HG03520 (cell line): ENCODE data around the gene BTC.
"Not testable (repeated sequence)": the region's sequence is repeated elsewhere in the genome, so short reads cannot be mapped to it uniquely, and the experiment has no call there.

ENCODE experiments used
- ATAC-seq: cut with Tn5 transposase; IDR thresholded peaks from one replicate; pipeline ENCODE4 v1.9.1; 2021; ENCODE audit warnings: mild to moderate bottlenecking, moderate library complexity; ENCODE audit not compliant: unreplicated experiment

Gene BTC

DNA sequence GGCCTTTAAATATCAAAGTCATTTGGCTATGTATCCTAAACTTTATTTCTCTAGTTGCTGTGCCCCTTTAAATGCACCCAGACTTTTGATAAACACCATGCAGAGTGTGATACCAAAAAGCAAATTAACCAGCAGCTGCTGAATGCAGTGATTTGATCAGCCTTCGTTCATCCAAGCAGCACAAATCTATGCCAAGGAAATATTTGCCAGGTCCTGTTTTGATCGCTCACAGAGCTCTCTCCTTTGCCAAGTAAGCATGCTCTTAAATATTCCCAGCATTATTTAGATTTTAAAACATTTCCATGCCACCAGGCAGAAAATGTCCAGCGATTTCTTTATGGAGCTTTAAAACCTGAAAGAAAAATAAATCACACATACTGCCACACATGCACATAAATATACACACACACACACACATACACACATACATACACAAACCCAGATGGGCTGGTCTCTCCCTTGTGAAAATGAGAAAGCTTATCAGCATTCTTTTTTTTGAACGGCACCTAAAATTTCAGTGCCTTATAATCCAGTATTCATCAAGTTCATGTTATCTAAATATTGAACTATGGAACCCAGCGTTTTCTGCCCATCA, 35.7 kb downstream of the BTC start:
- ATAC-seq = no peak

DNA sequence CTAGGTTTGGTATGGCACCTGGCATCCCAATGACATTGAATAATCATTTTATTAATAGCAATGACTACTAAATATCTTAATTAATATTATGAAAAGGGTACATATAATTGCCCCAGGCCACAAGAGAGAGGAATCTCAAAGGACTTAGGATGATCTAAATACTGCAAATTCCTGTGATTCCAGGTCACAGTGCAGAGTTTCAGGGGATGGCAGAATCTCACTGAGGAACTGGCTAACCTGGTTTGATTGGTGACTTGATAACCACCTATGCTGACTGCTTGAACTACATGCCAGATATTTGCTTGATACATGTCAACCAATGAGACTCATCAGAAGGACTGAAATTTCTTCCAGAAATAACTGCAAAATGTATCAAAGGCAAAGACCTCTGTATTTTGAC, 37.2 kb downstream of the BTC start:
- ATAC-seq = no peak

DNA sequence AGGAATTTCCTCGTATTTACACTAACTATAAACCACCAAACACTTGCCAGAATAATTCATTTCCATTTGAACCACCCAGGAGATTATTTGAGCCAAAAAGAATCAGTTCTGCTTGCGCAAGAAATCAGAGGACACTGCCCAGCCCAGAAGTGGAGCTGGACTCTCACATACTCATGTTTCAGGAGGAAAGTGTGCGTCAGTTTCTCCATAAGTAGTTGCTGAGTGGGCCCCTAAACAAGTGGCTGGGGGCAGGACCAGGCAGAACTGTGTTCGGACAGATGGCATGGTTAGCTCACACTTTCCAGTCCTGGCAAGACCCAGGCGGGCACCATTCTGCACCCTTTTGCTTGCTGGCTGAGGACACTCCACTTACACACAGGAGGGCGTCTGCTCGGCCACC, 38.8 kb downstream of the BTC start:
- no peak for ATAC-seq

GRCh38 chr4:74754218-74754617, 40.1 kb downstream of the BTC start:
- peak; percentile 73 for ATAC-seq

GRCh38 chr4:74752798-74753197, 41.5 kb downstream of the BTC start:
- no peak for ATAC-seq

- no peak for ATAC-seq
Measured at GRCh38 chr4:74751856-74752255, 42.5 kb downstream of the BTC start.

- ATAC-seq = no peak
Measured at GRCh38 chr4:74751247-74751646, 43.1 kb downstream of the BTC start.

DNA sequence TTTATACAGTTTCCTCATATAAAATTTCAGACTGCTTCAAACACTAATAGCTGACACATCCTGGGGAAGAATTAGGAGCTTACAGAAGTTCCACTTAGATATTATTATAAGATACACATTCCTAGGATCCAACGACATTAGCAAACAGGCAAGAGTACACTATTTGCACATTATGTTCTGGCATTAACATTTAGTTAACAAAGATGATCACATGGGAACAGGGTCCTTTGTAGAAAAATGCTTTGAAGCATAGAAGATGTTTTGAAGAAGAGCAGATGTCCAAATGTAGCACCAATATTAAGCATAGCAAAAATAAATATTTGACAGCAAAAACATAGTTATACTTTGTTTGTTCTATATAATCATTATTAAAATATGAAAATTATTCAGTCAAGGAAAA, 52.1 kb downstream of the BTC start:
- ATAC-seq = no peak

GRCh38 chr4:74738464-74739143, 55.7 kb downstream of the BTC start:
- no peak for ATAC-seq

DNA sequence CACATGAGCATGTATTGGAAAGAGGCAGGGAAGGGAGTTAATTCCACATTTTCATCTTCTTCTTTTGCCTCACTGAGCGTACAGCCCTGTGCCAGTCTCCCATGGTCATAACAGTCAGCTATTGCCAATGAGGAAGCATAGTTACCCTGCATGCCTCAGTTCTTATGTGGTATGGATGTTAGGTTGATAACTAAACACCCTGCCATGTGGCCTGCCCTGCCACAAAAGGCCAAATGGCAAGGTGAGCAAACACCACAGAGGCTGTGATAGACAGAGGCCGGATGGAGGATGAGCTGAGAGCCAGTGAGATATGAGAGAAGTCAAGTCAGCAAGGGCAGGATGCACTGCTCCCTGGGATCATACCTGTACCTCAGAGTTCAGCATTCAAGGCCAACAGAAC, 59.3 kb downstream of the BTC start:
- no peak for ATAC-seq

GRCh38 chr4:74733756-74734155, 60.6 kb downstream of the BTC start:
- ATAC-seq = no peak

GRCh38 chr4:74724979-74725378, 69.3 kb downstream of the BTC start:
- ATAC-seq = no peak

- ATAC-seq = no peak
Measured at GRCh38 chr4:74716436-74716765, 77.9 kb downstream of the BTC start.

DNA sequence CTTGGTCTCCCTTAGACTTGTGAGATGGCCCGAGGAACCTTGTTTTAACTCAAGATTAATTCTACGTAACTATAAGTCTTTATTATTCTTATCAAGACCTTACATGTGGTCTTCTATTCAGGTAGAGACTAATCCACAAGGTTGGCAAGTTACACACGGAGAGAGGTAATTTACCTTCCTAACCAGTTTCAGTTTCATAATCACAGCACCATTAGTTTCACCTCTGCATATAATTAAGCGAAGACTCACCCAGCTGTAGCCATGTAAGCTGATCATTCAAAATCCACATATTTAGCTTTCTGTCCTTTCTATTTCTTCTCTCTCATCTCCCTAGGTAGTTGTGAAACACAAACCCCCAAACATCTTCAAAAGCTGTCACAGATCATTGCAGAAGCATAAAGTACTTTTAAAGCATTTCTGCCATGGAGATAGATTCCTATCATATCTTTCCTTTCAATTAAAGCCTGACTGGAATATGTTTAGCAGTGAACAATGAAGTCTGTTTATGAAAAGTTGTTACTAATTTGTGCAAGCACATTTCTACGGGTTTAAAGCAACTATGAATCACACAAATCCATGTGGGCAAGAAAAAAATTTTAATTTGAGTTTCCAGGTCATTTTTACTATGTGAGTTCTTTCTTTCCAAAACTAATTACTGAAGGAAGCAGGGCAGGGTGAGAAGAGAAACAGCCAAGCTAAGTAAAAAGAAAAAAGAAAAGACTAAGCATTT, 78.5 kb downstream of the BTC start:
- peak; percentile 77 for ATAC-seq

DNA sequence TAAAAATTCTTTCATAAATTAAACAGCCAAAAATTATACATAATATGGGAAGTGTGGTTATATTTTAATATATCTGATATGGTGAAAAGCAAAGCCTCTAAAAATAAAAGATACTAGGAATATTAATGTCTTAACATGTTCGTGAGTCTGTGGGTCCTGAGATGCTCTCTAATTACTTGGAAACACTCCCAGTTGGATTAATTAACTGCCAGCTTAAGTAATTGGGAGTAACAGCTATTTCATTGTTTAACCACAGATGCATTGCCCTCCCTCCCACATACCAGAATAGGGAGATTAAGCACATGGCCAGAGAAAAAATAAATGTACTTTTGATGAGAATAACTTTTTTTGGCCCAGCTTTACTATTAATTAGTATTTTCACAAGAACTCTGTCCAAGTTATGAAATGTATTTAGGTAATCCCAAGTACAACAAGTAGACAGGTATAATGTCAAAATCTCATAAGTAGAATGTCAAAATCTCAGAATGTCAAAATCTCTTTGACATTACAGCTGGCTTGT, 79.7 kb downstream of the BTC start:
- no peak for ATAC-seq

- not testable (repeated sequence) for ATAC-seq
Measured at GRCh38 chr4:74708135-74708534, 86.2 kb downstream of the BTC start.
